GM18517 (cell line): Measurements from ENCODE around the gene ZNF469.
"Not testable (repeated sequence)": the region's sequence is repeated elsewhere in the genome, so short reads cannot be mapped to it uniquely, and the experiment has no call there.

Experiments
- ATAC-seq: cut with Tn5 transposase; IDR thresholded peaks from one replicate; pipeline ENCODE4 v1.9.1; 2021; ENCODE audit warnings: mild to moderate bottlenecking, moderate library complexity; ENCODE audit not compliant: unreplicated experiment

The ZNF469 gene

GRCh38 chr16:88359008-88359407, 23.8 kb upstream of the ZNF469 start:
- ATAC-seq, result no peak

DNA sequence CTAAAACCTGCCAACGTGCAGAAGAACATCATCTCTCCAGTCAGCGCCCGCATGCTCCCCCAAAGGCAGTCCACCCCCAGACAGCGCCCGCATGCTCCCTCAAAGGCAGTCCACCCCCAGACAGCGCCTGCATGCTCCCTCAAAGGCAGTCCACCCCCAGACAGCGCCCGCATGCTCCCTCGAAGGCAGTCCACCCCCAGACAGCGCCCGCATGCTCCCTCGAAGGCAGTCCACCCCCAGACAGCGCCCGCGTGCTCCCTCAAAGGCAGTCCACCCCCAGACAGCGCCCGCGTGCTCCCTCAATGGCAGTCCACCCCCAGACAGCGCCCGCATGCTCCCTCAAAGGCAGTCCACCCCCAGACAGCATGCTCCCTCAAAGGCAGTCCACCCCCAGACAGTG, 22.4 kb upstream of the ZNF469 start:
- not testable (repeated sequence) for ATAC-seq

DNA sequence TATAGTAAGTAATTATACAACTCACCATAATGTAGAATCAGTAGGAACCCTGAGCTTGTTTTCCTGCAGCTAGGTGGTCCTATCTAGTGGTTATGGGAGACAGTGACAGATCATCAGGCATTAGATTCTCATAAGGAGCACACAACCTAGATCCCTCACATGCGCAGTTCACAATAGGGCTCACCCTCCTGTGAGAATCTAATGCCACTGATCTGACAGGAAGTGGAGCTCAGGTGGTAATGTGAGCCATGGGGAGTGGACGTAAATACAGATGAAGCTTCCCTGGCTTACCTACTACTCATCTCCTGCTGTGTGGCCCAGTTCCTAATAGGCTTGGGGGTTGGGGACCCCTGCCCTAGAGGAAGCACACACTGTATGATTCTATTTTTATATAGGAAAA, 21.8 kb upstream of the ZNF469 start:
- no peak for ATAC-seq

DNA sequence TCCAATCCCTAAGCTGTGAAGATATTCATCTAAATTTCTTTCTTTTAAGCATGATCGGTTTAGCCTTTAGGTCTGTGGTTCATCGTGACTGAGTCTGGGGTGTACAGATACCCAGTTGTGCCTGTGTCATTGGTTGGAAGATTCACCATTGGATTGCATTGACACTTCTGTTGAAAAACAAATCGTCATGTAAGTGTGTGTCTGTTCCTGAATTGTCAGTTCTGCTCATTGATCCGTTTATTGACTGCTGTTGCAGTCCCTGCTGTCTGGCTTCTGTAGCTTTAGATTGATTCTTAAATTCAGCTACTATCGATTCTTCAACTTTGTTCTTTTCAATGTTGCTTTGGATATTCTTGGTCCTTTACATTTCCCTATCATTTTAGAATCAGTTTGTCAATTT, 21.0 kb upstream of the ZNF469 start:
- no peak for ATAC-seq

GRCh38 chr16:88363239-88363891, 19.4 kb upstream of the ZNF469 start:
- ATAC-seq, result no peak

DNA sequence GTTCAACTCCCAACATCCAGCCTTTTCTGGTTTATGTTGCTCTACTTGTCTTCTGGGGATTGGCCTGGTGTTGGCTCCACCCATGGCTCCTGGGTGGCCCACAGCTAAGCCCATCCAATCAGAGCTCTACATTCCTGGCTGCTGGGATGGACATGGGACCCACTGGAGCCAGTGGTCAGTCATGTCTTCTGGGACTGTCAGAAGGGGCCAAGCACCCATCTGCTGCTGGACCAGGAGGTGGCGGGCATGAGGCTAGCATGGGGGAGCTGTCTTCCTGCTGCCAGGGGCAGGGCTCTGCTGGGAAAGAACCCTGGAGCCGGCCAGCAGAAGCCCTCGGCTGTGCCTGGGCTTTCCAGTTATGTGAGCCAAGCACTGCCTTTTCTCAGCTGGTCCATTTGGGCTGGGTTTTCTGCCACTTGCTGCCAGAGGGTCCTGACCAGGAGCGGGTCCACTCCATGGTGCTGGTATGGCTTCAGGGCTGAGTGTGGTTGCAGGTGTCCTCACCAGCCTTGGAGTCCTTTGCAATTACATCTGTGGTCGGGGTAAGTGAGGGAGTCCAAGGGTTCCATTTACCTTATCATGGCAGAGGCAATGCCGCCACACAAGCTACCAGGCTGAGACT, 17.4 kb upstream of the ZNF469 start:
- ATAC-seq, result no peak

DNA sequence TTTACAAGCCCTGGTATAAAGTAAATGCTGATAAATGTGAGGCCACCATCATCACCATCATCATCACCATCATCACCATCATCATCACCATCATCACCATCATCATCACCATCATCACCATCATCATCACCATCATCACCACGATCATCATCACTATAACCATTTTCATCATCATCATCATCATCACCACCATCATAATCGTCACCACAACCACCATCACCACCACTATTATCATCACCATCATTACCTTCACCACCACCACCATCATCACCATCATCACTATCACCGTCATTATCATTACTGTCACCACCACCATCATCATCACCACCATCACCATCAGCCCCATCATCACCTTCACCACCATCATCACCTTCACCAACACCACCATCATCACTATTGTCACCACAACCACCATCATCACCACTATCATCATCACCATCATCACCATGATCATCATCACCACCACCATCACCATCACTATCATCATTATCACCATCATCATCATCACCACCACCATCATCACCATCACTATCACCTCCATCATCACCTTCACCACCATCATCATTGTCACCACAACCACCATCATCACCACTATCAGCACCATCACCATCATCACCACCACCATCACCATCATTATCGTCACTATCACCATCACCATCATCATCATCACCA, 16.6 kb upstream of the ZNF469 start:
- no peak for ATAC-seq

DNA sequence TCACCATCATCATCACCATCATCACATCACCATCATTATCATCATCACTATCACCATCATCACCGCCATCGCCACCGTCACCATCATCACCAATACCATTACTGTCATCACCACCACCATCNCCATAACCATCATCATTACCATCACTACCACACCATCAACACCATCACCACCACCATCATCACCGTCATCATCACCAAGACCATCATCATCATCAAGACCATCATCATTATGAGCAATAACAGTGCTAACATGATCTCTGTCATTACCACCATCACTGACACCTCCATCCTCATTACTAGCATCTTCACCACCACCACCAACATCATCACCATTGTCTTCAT, 16.1 kb upstream of the ZNF469 start:
- no peak for ATAC-seq

DNA sequence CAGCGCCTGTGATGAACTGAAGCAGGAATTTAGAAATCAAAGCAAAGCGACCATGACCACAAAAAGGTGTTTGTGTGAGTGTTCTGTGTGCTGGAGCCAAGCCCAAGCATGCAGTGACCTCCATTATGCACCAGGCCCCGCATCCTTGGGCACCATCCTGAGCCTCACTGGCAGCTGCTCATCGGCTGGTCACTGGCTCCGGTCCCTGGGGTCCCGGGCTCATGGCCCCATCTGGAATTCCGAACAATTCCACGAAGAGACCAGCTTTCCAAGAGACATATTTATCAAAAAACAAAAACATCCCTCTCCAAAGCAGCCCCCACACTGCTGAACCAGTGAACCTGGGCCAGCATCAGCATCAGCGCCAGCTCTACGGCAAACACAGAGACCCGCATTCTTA, 15.2 kb upstream of the ZNF469 start:
- no peak for ATAC-seq

DNA sequence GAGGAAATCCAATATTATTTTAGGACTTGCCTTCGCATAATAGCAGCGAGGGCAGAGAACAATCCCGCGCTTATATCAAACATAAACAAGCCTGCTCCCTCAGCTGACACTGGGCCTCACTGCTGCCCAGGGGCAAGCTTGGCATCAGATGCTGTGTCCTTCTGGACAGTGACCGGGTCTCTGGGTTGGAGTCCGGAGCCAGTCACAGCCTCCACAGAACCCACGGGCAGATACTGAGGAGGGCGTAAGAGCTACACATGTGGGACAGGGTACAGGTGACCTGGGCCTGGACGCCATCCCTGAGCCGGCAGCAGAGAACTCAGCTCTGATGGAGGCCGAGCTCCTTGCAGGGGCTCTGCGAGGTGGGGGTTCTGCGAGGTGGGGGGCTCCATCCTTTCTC, 14.7 kb upstream of the ZNF469 start:
- no peak for ATAC-seq

DNA sequence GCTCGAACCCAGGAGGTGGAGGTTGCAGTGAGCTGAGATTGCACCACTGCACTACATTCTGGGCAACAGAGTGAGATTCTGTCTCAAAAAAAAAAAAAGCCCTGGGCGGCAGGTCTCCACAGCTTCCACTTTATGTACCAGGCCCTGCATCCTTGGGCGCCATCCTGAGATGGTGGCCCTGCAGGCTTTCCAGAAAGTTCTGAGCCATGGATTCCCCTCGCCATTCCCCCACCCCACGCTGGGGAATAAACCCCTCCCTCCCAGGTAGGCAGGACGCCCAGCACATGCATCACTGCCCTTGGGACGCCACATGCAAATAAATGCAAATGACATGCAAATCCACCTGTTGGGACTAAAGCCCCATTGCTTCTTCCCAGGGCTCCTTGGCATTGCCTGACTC, 13.8 kb upstream of the ZNF469 start:
- ATAC-seq, result no peak

GRCh38 chr16:88369447-88370008, 13.2 kb upstream of the ZNF469 start:
- ATAC-seq, result no peak

GRCh38 chr16:88370365-88370764, 12.4 kb upstream of the ZNF469 start:
- no peak for ATAC-seq

DNA sequence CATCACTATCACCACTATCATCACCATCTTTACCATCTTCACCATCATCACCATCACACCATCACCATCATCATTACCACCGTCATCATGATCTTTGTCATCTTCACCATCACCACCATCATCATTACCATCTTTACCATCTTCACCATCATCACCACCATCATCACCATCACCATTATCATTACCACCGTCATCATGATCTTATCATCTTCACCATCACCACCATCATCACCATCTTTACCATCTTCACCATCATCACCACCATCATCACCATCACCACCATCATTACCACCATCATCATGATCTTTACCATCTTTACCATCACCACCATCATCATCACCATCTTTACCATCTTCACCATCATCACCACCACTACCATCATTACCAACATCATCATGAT, 10.2 kb upstream of the ZNF469 start:
- ATAC-seq, result no peak

DNA sequence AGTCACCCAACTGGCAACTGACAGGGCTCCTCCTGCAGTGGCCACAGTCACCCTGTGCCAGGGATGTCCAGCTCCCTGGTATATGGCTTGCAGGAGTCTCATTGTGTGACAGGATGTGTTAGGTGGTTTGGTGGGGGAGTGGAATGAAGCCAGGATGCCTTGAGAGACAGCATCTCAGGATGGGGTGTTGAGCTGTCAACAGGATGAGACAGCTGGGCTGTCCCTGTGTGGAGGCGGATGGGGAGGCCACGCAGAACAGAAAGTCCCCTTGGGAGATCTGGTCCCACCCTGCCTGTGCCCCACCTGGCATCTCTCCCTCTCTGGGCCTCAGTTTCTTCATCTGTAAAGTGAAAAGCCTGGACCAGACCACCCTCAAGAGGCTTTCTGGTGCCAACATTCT, 9.5 kb upstream of the ZNF469 start:
- no peak for ATAC-seq

GRCh38 chr16:88373927-88374492, 8.7 kb upstream of the ZNF469 start:
- no peak for ATAC-seq

- ATAC-seq, result no peak
Measured at GRCh38 chr16:88374736-88375135, 8.0 kb upstream of the ZNF469 start.

DNA sequence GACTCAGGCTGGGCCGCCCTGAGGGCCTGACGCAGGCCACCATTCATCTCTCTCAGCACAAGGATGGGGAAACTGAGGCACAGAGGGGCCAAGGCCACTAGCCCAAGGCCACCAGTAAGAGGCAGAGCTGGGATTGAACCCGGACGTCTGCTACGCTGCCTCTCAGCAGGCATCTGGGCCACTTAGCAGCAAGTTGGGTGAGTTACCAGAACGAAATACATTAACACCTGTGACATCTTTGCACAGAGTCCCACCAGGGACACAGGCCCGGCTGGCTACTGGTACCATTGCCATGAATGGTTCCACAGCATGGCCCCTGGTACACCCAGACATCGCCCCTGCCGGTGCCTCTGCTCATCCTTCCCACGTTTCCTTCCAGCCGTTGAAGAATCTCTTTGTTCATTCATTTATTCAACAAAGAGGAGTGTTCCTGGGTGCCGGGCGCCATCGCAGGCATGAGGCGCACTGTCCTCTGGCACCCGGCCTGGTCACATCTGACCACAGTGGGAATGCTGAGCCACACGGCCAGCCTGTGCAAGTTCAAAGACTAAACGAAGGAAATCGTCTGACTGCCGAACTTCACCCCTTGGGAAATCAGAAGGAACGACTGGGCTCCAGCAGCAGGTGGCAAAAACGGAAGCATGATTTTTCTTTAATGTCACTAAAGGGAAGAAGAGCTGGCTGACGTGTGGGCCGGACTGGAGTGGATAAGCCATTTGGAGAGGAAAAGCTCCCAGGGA, 7.4 kb upstream of the ZNF469 start:
- no peak for ATAC-seq

GRCh38 chr16:88375996-88376834, 6.5 kb upstream of the ZNF469 start:
- no peak for ATAC-seq
